ENCODE measurements around the gene WDR1.

WDR1 gene

GRCh38 chr4:10113362-10114047 lies 3.1 kb downstream of the WDR1 start:
- no peak for DNase-seq

GRCh38 chr4:10112658-10113284 lies 3.8 kb downstream of the WDR1 start:
- no peak for DNase-seq

GRCh38 chr4:10111067-10111801 lies 5.4 kb downstream of the WDR1 start:
- DNase-seq = no peak

GRCh38 chr4:10109995-10110670 lies 6.5 kb downstream of the WDR1 start:
- DNase-seq = peak; percentile 31

GRCh38 chr4:10108818-10109783 lies 7.5 kb downstream of the WDR1 start:
- peak; percentile 13 for DNase-seq

GRCh38 chr4:10108391-10108790 lies 8.2 kb downstream of the WDR1 start:
- DNase-seq = no peak

GRCh38 chr4:10107111-10108091 lies 9.2 kb downstream of the WDR1 start:
- no peak for DNase-seq

GRCh38 chr4:10106421-10107039 lies 10.1 kb downstream of the WDR1 start:
- DNase-seq = peak; percentile 28

GRCh38 chr4:10105920-10106319 lies 10.7 kb downstream of the WDR1 start:
- DNase-seq = no peak

- DNase-seq = no peak
Measured at GRCh38 chr4:10105421-10105820, 11.2 kb downstream of the WDR1 start.

- no peak for DNase-seq
Measured at GRCh38 chr4:10104991-10105276, 11.7 kb downstream of the WDR1 start.

- no peak for DNase-seq
Measured at GRCh38 chr4:10104211-10104990, 12.2 kb downstream of the WDR1 start.

GRCh38 chr4:10102474-10103332 lies 13.9 kb downstream of the WDR1 start:
- DNase-seq = no peak

GRCh38 chr4:10101671-10102473 lies 14.7 kb downstream of the WDR1 start:
- DNase-seq = no peak

GRCh38 chr4:10100734-10101216 lies 15.8 kb downstream of the WDR1 start:
- no peak for DNase-seq

GRCh38 chr4:10099499-10100325 lies 16.9 kb downstream of the WDR1 start:
- DNase-seq = no peak

GRCh38 chr4:10098780-10099160 lies 17.8 kb downstream of the WDR1 start:
- DNase-seq = no peak
